ENCODE data around the gene TTYH2.
A peak's percentile ranks its signal among the peaks of the same experiment; 100 is the strongest.

Gene TTYH2

GRCh38 chr17:74176546-74177001 lies 36.8 kb upstream of the TTYH2 start:
- no peak for TF ChIP-seq ZFX (IDR thresholded peaks at IDR 0.05)
- peak; percentile 92 for TF ChIP-seq CTCF (conservative IDR thresholded peaks at IDR 0.05)
- H3K27ac ChIP-seq, result no peak overlapping the region

GRCh38 chr17:74177018-74177450 lies 36.3 kb upstream of the TTYH2 start:
- TF ChIP-seq CTCF (conservative IDR thresholded peaks at IDR 0.05) (no peak; the same call in 1 of the 2 replicates), ZFX (IDR thresholded peaks at IDR 0.05) (no peak)
- H3K27ac ChIP-seq, result no peak overlapping the region

GRCh38 chr17:74179576-74179975 lies 33.8 kb upstream of the TTYH2 start:
- H3K27ac ChIP-seq, result no peak overlapping the region
- TF ChIP-seq ZFX (IDR thresholded peaks at IDR 0.05) (no peak), CTCF (conservative IDR thresholded peaks at IDR 0.05) (no peak)

- no peak for TF ChIP-seq ZFX (IDR thresholded peaks at IDR 0.05)
- no peak for TF ChIP-seq CTCF (conservative IDR thresholded peaks at IDR 0.05)
- no peak overlapping the region for H3K27ac ChIP-seq
Observed at GRCh38 chr17:74180336-74180735, 33.0 kb upstream of the TTYH2 start.

GRCh38 chr17:74181341-74181740 lies 32.0 kb upstream of the TTYH2 start:
- TF ChIP-seq CTCF (conservative IDR thresholded peaks at IDR 0.05) (no peak), ZFX (IDR thresholded peaks at IDR 0.05) (no peak)
- H3K27ac ChIP-seq, result no peak overlapping the region

GRCh38 chr17:74182041-74182723 lies 31.2 kb upstream of the TTYH2 start:
- no peak overlapping the region for H3K27ac ChIP-seq
- TF ChIP-seq ZFX (IDR thresholded peaks at IDR 0.05) (no peak), CTCF (conservative IDR thresholded peaks at IDR 0.05) (no peak)

GRCh38 chr17:74183411-74183810 lies 30.0 kb upstream of the TTYH2 start:
- TF ChIP-seq CTCF (conservative IDR thresholded peaks at IDR 0.05), result no peak
- no peak for TF ChIP-seq ZFX (IDR thresholded peaks at IDR 0.05)
- H3K27ac ChIP-seq, result no peak overlapping the region

Data from C4-2B (cell line).